Measurements from ENCODE around the gene TSPAN18. TPM values are rescaled to one million over a fixed set of nuclear protein-coding genes. Genes with fewer than 3 reads are reported as not detected.

TSPAN18 gene
- total and polyA plus RNA-seq, 2 of the 4 experiments (the other 2 are of a cell fraction), result 0.36 to 1.1 TPM

- ATAC-seq (ENCODE audit: low read depth) (no peak), DNase-seq (no peak)
- TF ChIP-seq RFX5 (IDR thresholded peaks at IDR 0.05; ENCODE audit: low read depth, low read length), result no peak
- no peak for TF ChIP-seq CTCF (conservative IDR thresholded peaks at IDR 0.05; ENCODE audit: low read depth, low read length)
- TF ChIP-seq RAD21 (IDR thresholded peaks at IDR 0.05; ENCODE audit: low read length), result no peak
- no peak for TF ChIP-seq CHD1 (IDR thresholded peaks at IDR 0.05; ENCODE audit: low read depth, low read length)
- no peak for TF ChIP-seq BHLHE40 (IDR thresholded peaks at IDR 0.05; ENCODE audit: low read depth, low read length)
- no peak for TF ChIP-seq FOS (IDR thresholded peaks at IDR 0.05; ENCODE audit: low read depth, low read length)
- no peak for TF ChIP-seq POLR2A (IDR thresholded peaks at IDR 0.05; ENCODE audit: low read depth, low read length)
- TF ChIP-seq NFE2L2 (IDR thresholded peaks at IDR 0.05; ENCODE audit: low read depth, low read length), result no peak
- no peak for TF ChIP-seq MAFK (IDR thresholded peaks at IDR 0.05; ENCODE audit: low read depth, low read length)
- no peak for TF ChIP-seq CEBPB (IDR thresholded peaks at IDR 0.05; ENCODE audit: low read depth, low read length)
- TF ChIP-seq USF2 (IDR thresholded peaks at IDR 0.05; ENCODE audit: low read depth, low read length), result no peak
- H4K91ac ChIP-seq (ENCODE audit: insufficient read depth, low read depth, low read length), result no peak overlapping the region
- ChIA-PET CTCF (no interaction called here), POLR2A (ENCODE audit: unreplicated experiment) (no interaction called here)
- H3K27me3 ChIP-seq (ENCODE audit: control insufficient read depth, insufficient read depth, low read length), result peaks cover 25% of the 10 kb centered on the region
- no peaks in the 10 kb centered on the region for H3K79me1 ChIP-seq (ENCODE audit: low read depth in 1 of 2, low read length in 2 of 2)
- H3K4me2 ChIP-seq (ENCODE audit: low read depth, low read length), result no peak overlapping the region
- H2BK20ac ChIP-seq (ENCODE audit: low read depth, low read length), result no peak overlapping the region
- H3K27ac ChIP-seq (ENCODE audit: insufficient read depth, low read length), result no peak overlapping the region
- in situ Hi-C loops (cut with MboI; ENCODE audit: low sequenced_read_pairs), result loop anchor here (25.0 kb wide), 1 partner anchor 593 kb away; the partner anchor contains the start of gene SYT13
- H3K9ac ChIP-seq (ENCODE audit: low read depth, low read length), result no peak overlapping the region
- no peak overlapping the region for H4K8ac ChIP-seq (ENCODE audit: low read depth in 2 of 2, low read length in 2 of 2)
- H2BK5ac ChIP-seq (ENCODE audit: low read depth, low read length, poor library complexity, severe bottlenecking), result no peak overlapping the region
- H3K4me1 ChIP-seq (ENCODE audit: control insufficient read depth, insufficient read depth, low read length), result no peaks in the 10 kb centered on the region
- H4K5ac ChIP-seq (ENCODE audit: low read depth, low read length), result no peak overlapping the region
- H2BK120ac ChIP-seq (ENCODE audit: low read depth, low read length), result no peak overlapping the region
- H3K9me1 ChIP-seq (ENCODE audit: insufficient read depth, low read length), result no peaks in the 10 kb centered on the region
- H3K18ac ChIP-seq (ENCODE audit: low read depth, low read length), result no peak overlapping the region
- no peak overlapping the region for H2AK9ac ChIP-seq (replicated peaks; ENCODE audit: low read depth, low read length, poor library complexity)
- intact Hi-C loops (cut with micrococcal nuclease), result no loop called here
- dilution Hi-C loops (cut with HindIII; ENCODE audit: low sequenced_read_pairs, unreplicated experiment), result no loop called here
- H3K9me3 ChIP-seq (ENCODE audit: control insufficient read depth, insufficient read depth, low read length), result peaks cover 3% of the 10 kb centered on the region
- no peak overlapping the region for H3K56ac ChIP-seq (ENCODE audit: extremely low read depth, insufficient read depth, low read length)
- no TSS peak for BruUV-seq (replicated peaks)
- no peaks in the 10 kb centered on the region for H4K20me1 ChIP-seq (ENCODE audit: insufficient read depth, low read length)
- H2BK15ac ChIP-seq (ENCODE audit: low read depth, low read length), result no peak overlapping the region
- H3K4me3 ChIP-seq (ENCODE audit: insufficient read depth, low read depth, low read length), result no peak overlapping the region
- WGBS, 2 experiments (ENCODE audit: extremely low coverage in 2 of 2, insufficient read length in 1 of 2), result 72% methylated on average over 4 of the region's 12 CpGs; no CpG with 5 or more reads in 1 of the 2 experiments
- H3K36me3 ChIP-seq (ENCODE audit: control insufficient read depth, insufficient read depth, low read length), result no peaks in the 10 kb centered on the region
- no peak overlapping the region for H3K4ac ChIP-seq (ENCODE audit: low read depth, low read length)
- H2AK5ac ChIP-seq (ENCODE audit: low read depth, low read length), result no peak overlapping the region
- H3K23ac ChIP-seq (ENCODE audit: low read depth, low read length), result no peak overlapping the region
- no peak overlapping the region for H2AFZ ChIP-seq (replicated peaks; ENCODE audit: low read length, poor library complexity)
- no peak overlapping the region for H3K14ac ChIP-seq (replicated peaks; ENCODE audit: low read depth, low read length)
Measured at GRCh38 chr11:44694443-44694842, 32.3 kb upstream of the TSPAN18 start.

Measured in IMR-90 (cell line).